Activated CD4-positive, alpha-beta T cell treated with anti-CD3 and anti-CD28 coated beads, Interleukin-2, amount 50 U/mL, for 48 hours (primary cell): ENCODE measurements around the gene CPZ.
"Not testable (repeated sequence)": the region's sequence is repeated elsewhere in the genome, so short reads cannot be mapped to it uniquely, and the experiment has no call there.

Experiments used
- DNase-seq, 2 experiments: peaks; one replicate each; pipeline ENCODE4 v3.0.0-alpha.2; 2020

The CPZ gene

GRCh38 chr4:8557151-8558076, 35.2 kb upstream of the CPZ start:
- DNase-seq: no peak

- no peak for DNase-seq
Observed at GRCh38 chr4:8558080-8558960, 34.2 kb upstream of the CPZ start.

GRCh38 chr4:8559011-8559410, 33.6 kb upstream of the CPZ start:
- no peak for DNase-seq

- no peak for DNase-seq
Observed at GRCh38 chr4:8559524-8560264, 32.9 kb upstream of the CPZ start.

GRCh38 chr4:8560265-8561047, 32.1 kb upstream of the CPZ start:
- no peak for DNase-seq

- no peak for DNase-seq
Observed at GRCh38 chr4:8564595-8564994, 28.0 kb upstream of the CPZ start.

- DNase-seq: no peak
Observed at GRCh38 chr4:8568068-8568668, 24.4 kb upstream of the CPZ start.

- no peak for DNase-seq
Observed at GRCh38 chr4:8570201-8570600, 22.4 kb upstream of the CPZ start.

GRCh38 chr4:8571702-8572685, 20.6 kb upstream of the CPZ start:
- DNase-seq: no peak

- no peak for DNase-seq
Observed at GRCh38 chr4:8573266-8573665, 19.3 kb upstream of the CPZ start.

- no peak for DNase-seq
Observed at GRCh38 chr4:8574796-8575370, 17.7 kb upstream of the CPZ start.

- no peak for DNase-seq
Observed at GRCh38 chr4:8575457-8575856, 17.1 kb upstream of the CPZ start.

GRCh38 chr4:8576591-8576990, 16.0 kb upstream of the CPZ start:
- DNase-seq: not testable (repeated sequence)

- no peak for DNase-seq
Observed at GRCh38 chr4:8577046-8577445, 15.5 kb upstream of the CPZ start.

- no peak for DNase-seq
Observed at GRCh38 chr4:8577972-8578371, 14.6 kb upstream of the CPZ start.

- DNase-seq: no peak
Observed at GRCh38 chr4:8578717-8579116, 13.8 kb upstream of the CPZ start.

GRCh38 chr4:8579526-8580320, 12.8 kb upstream of the CPZ start:
- no peak for DNase-seq

- peak; percentile 31 to 52 for DNase-seq
Observed at GRCh38 chr4:8580321-8581093, 12.1 kb upstream of the CPZ start, which contains the start of gene GPR78. Gene GPR78 (plus strand): TSS chr4:8580392. CDS start chr4:8580983, 591 bp downstream.
